Left lung (tissue), 10 donors: Measurements from ENCODE around the gene GALNTL6. TPM values are rescaled to one million over a fixed set of nuclear protein-coding genes. Genes with fewer than 3 reads are reported as not detected.

Experiments
- ATAC-seq: fragments of 200-7000 bp; cut with Tn5 transposase; one replicate; pipeline ENCODE4 v1.9.1; 2020; ENCODE audit warnings: moderate library complexity
- DNase-seq, 4 donors: peaks; one replicate each; pipeline ENCODE4 v3.0.0-alpha.2; 2013 to 2020
- H3K27ac ChIP-seq, 2 donors: fragments of 200-600 bp; sonication (generic) in 1 of 2; one replicate each; pipeline versions ENCODE4 v1.5.0 to v1.8.0; 2020 to 2021
- H3K27me3 ChIP-seq, 2 donors: fragments of 200-600 bp; sonication (generic) in 1 of 2; one replicate each; pipeline versions ENCODE4 v1.5.0 to v1.8.0; 2020 to 2021
- H3K36me3 ChIP-seq, 2 donors: fragments of 200-600 bp; sonication (generic) in 1 of 2; one replicate each; pipeline versions ENCODE4 v1.5.0 to v1.8.0; 2020 to 2021
- H3K4me1 ChIP-seq, 2 donors: fragments of 200-600 bp; one replicate each; pipeline ENCODE4 v1.8.0; 2021
- H3K4me3 ChIP-seq, 2 donors: fragments of 200-600 bp; sonication (generic) in 1 of 2; one replicate each; pipeline versions ENCODE4 v1.5.0 to v1.8.0; 2020 to 2021; ENCODE audit warnings: mild to moderate bottlenecking in 1 of 2
- H3K9me3 ChIP-seq, 2 donors: fragments of 200-600 bp; sonication (generic) in 1 of 2; one replicate each; pipeline versions ENCODE4 v1.5.0 to v1.8.0; 2020 to 2021
- CTCF ChIP-seq, 2 donors: fragments of 200-600 bp; sonication (generic) in 1 of 2; IDR thresholded peaks; one replicate each; pipeline versions ENCODE4 v1.5.0 to v1.8.0; 2021; ENCODE audit warnings: antibody characterized with exemption in 2 of 2
- intact Hi-C, 2 donors: fragments of 100-400 bp; cut with DNase I; formaldehyde crosslinking; loops; one replicate each; pipeline versions ENCODE4 v1.11.2 to v1.14.2; 2022
- polyA plus RNA-seq, 6 donors: library from polyadenylated mRNA; unstranded; fragments of 120-200 nt; gene quantifications; one replicate each; pipeline ENCODE4 v1.2.1, GENCODE V29; 2013; ENCODE audit not compliant: insufficient read length in 6 of 6
- total RNA-seq, 2 donors: library from RNA; stranded (reverse); fragmentation: NEBNext Ultra II Directional; extraction: Animal tissue kit (Norgen Biotek cat#: 25700); gene quantifications; one replicate each; pipeline ENCODE4 v1.2.1, GENCODE V29; 2021
- donor health status: DM: no; HTN: yes; CAD: no.
- donor health status: DM: no; HTN: no; CAD: no.

The GALNTL6 gene
- total and polyA plus RNA-seq, 8 donors: 0.11 to 0.16 (median 0.13) TPM; not detected in 5

- H3K36me3 ChIP-seq: no peaks in the 10 kb centered on the region
- H3K9me3 ChIP-seq: no peaks in the 10 kb centered on the region
- H3K4me1 ChIP-seq: no peaks in the 10 kb centered on the region
- no peak overlapping the region for H3K4me3 ChIP-seq
- no peaks in the 10 kb centered on the region for H3K27me3 ChIP-seq
- ATAC-seq (no peak), DNase-seq (no peak)
- H3K27ac ChIP-seq: no peak overlapping the region
- intact Hi-C loops: no loop called here
- TF ChIP-seq CTCF (IDR thresholded peaks at IDR 0.05): no peak
These were observed 19.5 kb upstream of the GALNTL6 start for GRCh38 chr4:171793723-171794122.

GRCh38 chr4:171794528-171794927, 18.7 kb upstream of the GALNTL6 start:
- Histone ChIP-seq H3K36me3 (no peaks in the 10 kb centered on the region), H3K27me3 (no peaks in the 10 kb centered on the region), H3K4me1 (no peaks in the 10 kb centered on the region), H3K27ac (no peak overlapping the region), H3K4me3 (no peak overlapping the region), H3K9me3 (no peaks in the 10 kb centered on the region)
- intact Hi-C loops: no loop called here
- ATAC-seq: no peak
- no peak for TF ChIP-seq CTCF (IDR thresholded peaks at IDR 0.05)
- DNase-seq: no peak

- Histone ChIP-seq H3K9me3 (no peaks in the 10 kb centered on the region), H3K36me3 (no peaks in the 10 kb centered on the region), H3K27ac (no peak overlapping the region), H3K4me3 (no peak overlapping the region), H3K4me1 (peaks cover 3 to 17% of the 10 kb centered on the region in 2 donors), H3K27me3 (peaks cover 32 to 38% of the 10 kb centered on the region in 2 donors)
- intact Hi-C loops: no loop called here
- TF ChIP-seq CTCF (IDR thresholded peaks at IDR 0.05): no peak
- DNase-seq (no peak), ATAC-seq (no peak)
These were observed 3.4 kb upstream of the GALNTL6 start for GRCh38 chr4:171809854-171810253.

GRCh38 chr4:171812333-171812664, 905 bp upstream of the GALNTL6 start:
- Histone ChIP-seq H3K27ac (no peak overlapping the region), H3K36me3 (no peaks in the 10 kb centered on the region), H3K9me3 (no peaks in the 10 kb centered on the region), H3K27me3 (peaks cover 32 to 48% of the 10 kb centered on the region in 2 donors), H3K4me1 (peaks cover 3 to 17% of the 10 kb centered on the region in 2 donors), H3K4me3 (no peak overlapping the region)
- TF ChIP-seq CTCF (IDR thresholded peaks at IDR 0.05): no peak
- no peak for DNase-seq
- ATAC-seq: no peak
- intact Hi-C loops: no loop called here

GRCh38 chr4:171813526-171814250, 484 bp downstream of the GALNTL6 start:
- ATAC-seq: no peak
- Histone ChIP-seq H3K36me3 (no peaks in the 10 kb centered on the region), H3K4me3 (peak overlapping the region; percentile 24 to 32), H3K9me3 (no peaks in the 10 kb centered on the region), H3K27ac (no peak overlapping the region), H3K4me1 (peaks cover 3 to 17% of the 10 kb centered on the region in 2 donors), H3K27me3 (peaks cover 32 to 48% of the 10 kb centered on the region in 2 donors)
- intact Hi-C loops: no loop called here
- peak in 1 of 4 donors; percentile 77 for DNase-seq
- TF ChIP-seq CTCF (IDR thresholded peaks at IDR 0.05): no peak
